A549 (cell line): ENCODE results near the gene TRIO. TPM values are rescaled to one million over a fixed set of nuclear protein-coding genes. Genes with fewer than 3 reads are reported as not detected.

Source experiments
- ATAC-seq, 2 experiments: fragments of 200-7000 bp in 1 of 2; fragments of >200 bp in 1 of 2; cut with Nextera tagmentation in 1 of 2; cut with Tn5 transposase in 1 of 2; 3 replicates each; pipeline versions ENCODE4 v1.8.0 to v1.9.1; 2018 to 2020; ENCODE audit warnings: mild to moderate bottlenecking in 1 of 2, moderate library complexity in 1 of 2
- CTCF ChIA-PET: fragments of 300-600 bp; sonication (Branson Sonifier 250); formaldehyde crosslinking; extraction: SDS; loops from one replicate; lab custom pipeline; 2021; ENCODE audit warnings: antibody characterized with exemption, inconsistent platforms; lab: Yijun Ruan, JAX
- POLR2A ChIA-PET: fragments of 350-600 bp; formaldehyde crosslinking; extraction: SDS; loops from one replicate; lab custom pipeline; 2021; ENCODE audit warnings: antibody characterized with exemption, inconsistent platforms; lab: Yijun Ruan, JAX
- DNase-seq, 2 experiments: peaks; one replicate each; pipeline versions ENCODE4 v3.0.0 to v3.0.0-alpha.2; 2011 to 2016; ENCODE audit warnings: low read depth in 1 of 2, low spot score in 1 of 2
- FAIRE-seq: peaks from 2 replicates; lab custom pipeline; 2011; peaks lifted over from hg19 to GRCh38; lab: Jason Lieb, UNC
- H3K27ac ChIP-seq, 2 experiments: fragments of >200 bp; sonication (Bioruptor Twin); formaldehyde crosslinking; 3 replicates each; pipeline ENCODE4 v1.5.1; 2016 to 2017
- H3K4me1 ChIP-seq: fragments of >200 bp; sonication (Bioruptor Twin); formaldehyde crosslinking; 3 replicates; pipeline ENCODE4 v1.6.1; 2016
- H3K4me2 ChIP-seq: fragments of >200 bp; sonication (Bioruptor Twin); formaldehyde crosslinking; 3 replicates; pipeline ENCODE4 v1.6.1; 2016
- H3K4me3 ChIP-seq: fragments of >200 bp; sonication (Bioruptor Twin); formaldehyde crosslinking; 3 replicates; pipeline ENCODE4 v1.5.1; 2016
- H3K9me3 ChIP-seq: fragments of >200 bp; sonication (Bioruptor Twin); formaldehyde crosslinking; 3 replicates; pipeline ENCODE4 v1.6.1; 2016
- BCL3 ChIP-seq: fragments of >200 bp; sonication (Bioruptor Twin); formaldehyde crosslinking; IDR thresholded peaks from 3 replicates; pipeline ENCODE4 v1.6.1; 2016
- CBX2 ChIP-seq: fragments of 200-600 bp; sonication (generic); IDR thresholded peaks from 2 replicates; pipeline ENCODE4 v1.6.1; 2016; ENCODE audit warnings: low read depth, mild to moderate bottlenecking, borderline replicate concordance
- CBX8 ChIP-seq: fragments of 200-600 bp; sonication (generic); IDR thresholded peaks from 2 replicates; pipeline ENCODE4 v1.6.1; 2016
- CHD4 ChIP-seq: fragments of 200-600 bp; sonication (generic); IDR thresholded peaks from 2 replicates; pipeline ENCODE4 v1.6.1; 2016; ENCODE audit warnings: antibody characterized with exemption, mild to moderate bottlenecking, borderline replicate concordance
- EHF ChIP-seq: fragments of 250-450 bp; sonication (Bioruptor Pico); IDR thresholded peaks from 2 replicates; pipeline ENCODE4 v1.5.0; 2020; ENCODE audit warnings: mild to moderate bottlenecking
- EP300 ChIP-seq, 2 experiments: fragments of >200 bp; sonication (Bioruptor Twin); formaldehyde crosslinking; IDR thresholded peaks; 2 replicates in 1 of 2; 3 replicates in 1 of 2; pipeline ENCODE4 v1.6.1; 2016 to 2017
- GATA3 ChIP-seq: IDR thresholded peaks from 2 replicates; pipeline ENCODE4 v1.6.1; 2012; ENCODE audit warnings: borderline replicate concordance
- HMGXB4 ChIP-seq: fragments of 250-450 bp; sonication (Bioruptor Pico); IDR thresholded peaks from 2 replicates; pipeline ENCODE4 v1.5.0; 2021; ENCODE audit warnings: mild to moderate bottlenecking, moderate library complexity, borderline replicate concordance
- HOXB5 ChIP-seq: fragments of 250-450 bp; sonication (Bioruptor Pico); IDR thresholded peaks from 2 replicates; pipeline ENCODE4 v1.5.0; 2020; ENCODE audit warnings: mild to moderate bottlenecking, moderate library complexity
- JUNB ChIP-seq: fragments of >200 bp; sonication (Bioruptor Twin); formaldehyde crosslinking; IDR thresholded peaks from 2 replicates; pipeline ENCODE4 v1.6.1; 2016
- KDM1A ChIP-seq: fragments of 200-600 bp; sonication (generic); IDR thresholded peaks from 2 replicates; pipeline ENCODE4 v1.6.1; 2016; ENCODE audit warnings: low read depth, mild to moderate bottlenecking
- KDM5A ChIP-seq: fragments of 200-600 bp; sonication (generic); IDR thresholded peaks from 2 replicates; pipeline ENCODE4 v1.6.1; 2016; ENCODE audit warnings: antibody characterized with exemption, mild to moderate bottlenecking
- MAFK ChIP-seq: fragments of 450-650 bp; IDR thresholded peaks from 2 replicates; pipeline ENCODE4 v1.6.1; 2014; ENCODE audit not compliant: partially characterized antibody
- MAZ ChIP-seq: fragments of 150-350 bp; IDR thresholded peaks from 2 replicates; pipeline ENCODE4 v1.6.1; 2014; ENCODE audit warnings: antibody characterized with exemption, low read depth, low read length, borderline replicate concordance
- MYC ChIP-seq: IDR thresholded peaks from 2 replicates; pipeline ENCODE4 v1.6.1; 2012; ENCODE audit warnings: mild to moderate bottlenecking, inconsistent platforms, low read length, improper control_type of control experiment, borderline replicate concordance
- NR3C1 ChIP-seq: fragments of >200 bp; sonication (Bioruptor Twin); formaldehyde crosslinking; IDR thresholded peaks from 3 replicates; pipeline ENCODE4 v1.6.1; 2017
- PHF8 ChIP-seq: fragments of 200-600 bp; sonication (generic); IDR thresholded peaks from 2 replicates; pipeline ENCODE4 v1.6.1; 2016; ENCODE audit warnings: low read depth, mild to moderate bottlenecking, antibody characterized with exemption, moderate library complexity, borderline replicate concordance
- POLR2A ChIP-seq: IDR thresholded peaks from 2 replicates; pipeline ENCODE4 v1.6.1; 2012; ENCODE audit warnings: mild to moderate bottlenecking, low read length
- RARB ChIP-seq: fragments of 250-450 bp; sonication (Bioruptor Pico); IDR thresholded peaks from 2 replicates; pipeline ENCODE4 v1.8.0; 2021; ENCODE audit warnings: mild to moderate bottlenecking, moderate library complexity
- RCOR1 ChIP-seq: fragments of 150-350 bp; IDR thresholded peaks from 2 replicates; pipeline ENCODE4 v1.6.1; 2014; ENCODE audit warnings: antibody characterized with exemption, low read length, low read depth
- REST ChIP-seq: fragments of 200-600 bp; sonication (generic); IDR thresholded peaks from 2 replicates; pipeline ENCODE4 v1.6.1; 2016; ENCODE audit warnings: antibody characterized with exemption, mild to moderate bottlenecking, moderate library complexity
- RFX5 ChIP-seq: fragments of 450-650 bp; IDR thresholded peaks from 2 replicates; pipeline ENCODE4 v1.7.1; 2014; ENCODE audit warnings: antibody characterized with exemption, mild to moderate bottlenecking, moderate library complexity
- RNF2 ChIP-seq: fragments of 200-600 bp; sonication (generic); IDR thresholded peaks from 2 replicates; pipeline ENCODE4 v1.6.1; 2016; ENCODE audit warnings: low read depth, mild to moderate bottlenecking, antibody characterized with exemption, moderate library complexity, borderline replicate concordance
- SMC3 ChIP-seq: fragments of >200 bp; sonication (Bioruptor Twin); formaldehyde crosslinking; IDR thresholded peaks from 3 replicates; pipeline ENCODE4 v1.6.1; 2018; ENCODE audit warnings: inconsistent platforms
- TP53 ChIP-seq: fragments of 250-450 bp; sonication (Bioruptor Pico); IDR thresholded peaks from 2 replicates; pipeline ENCODE4 v1.5.0; 2021; ENCODE audit warnings: mild to moderate bottlenecking, moderate library complexity
- ZC3H11A ChIP-seq: fragments of 450-650 bp; IDR thresholded peaks from 2 replicates; pipeline ENCODE4 v1.6.1; 2014; ENCODE audit warnings: antibody characterized with exemption, mild to moderate bottlenecking
- ZFP36 ChIP-seq: fragments of 450-650 bp; IDR thresholded peaks from 2 replicates; pipeline ENCODE4 v1.6.1; 2014; ENCODE audit warnings: borderline replicate concordance; ENCODE audit not compliant: partially characterized antibody
- ZSCAN20 ChIP-seq: fragments of 250-450 bp; sonication (Bioruptor Pico); IDR thresholded peaks from 2 replicates; pipeline ENCODE4 v1.8.0; 2022; ENCODE audit warnings: mild to moderate bottlenecking, moderate library complexity
- WGBS: methylation state at CpG from one replicate; pipeline ENCODE4 v1.1.6; 2017; ENCODE audit errors: missing lambda C conversion rate; 5-methylcytosine and 5-hydroxymethylcytosine counted together
- polyA plus RNA-seq, 4 experiments: library from polyadenylated mRNA; depleted of rRNA in 3 of 4; stranded (reverse); fragments of >200 nt; fragmentation: RNase III in 1 of 4; extraction: RNeasy Plus Mini Kit Qiagen cat#74134 plus additional on column Dnase treatment in 1 of 4; gene quantifications; 2 replicates in 3 of 4; 3 replicates in 1 of 4; pipeline ENCODE4 v1.2.3, GENCODE V29; 2011 to 2017

Gene TRIO
- polyA plus RNA-seq, 2 of the 4 experiments (the other 2 are of a cell fraction): 47.5 to 79.0 TPM

- Histone ChIP-seq H3K27ac (no peak overlapping the region), H3K4me2 (no peak overlapping the region), H3K4me3 (no peak overlapping the region), H3K9me3 (no peaks in the 10 kb centered on the region), H3K4me1 (peaks cover 80% of the 10 kb centered on the region)
- POLR2A ChIA-PET: no interaction called here
- 78% methylated on average over 2 of the region's 2 CpGs for WGBS
- no peak for DNase-seq
- no peak; a peak in 1 of 6 replicates for ATAC-seq
- FAIRE-seq: no peak
- TF ChIP-seq GATA3 (no peak), MAFK (peak; percentile 82)
- CTCF ChIA-PET: interaction anchor here (1.0 to 1.3 kb wide), 3 partner anchors 8 to 35 kb away, joined by 3 read pairs; no protein-coding TSS in a partner anchor
Measured at GRCh38 chr5:14240359-14240758, 97.2 kb downstream of the TRIO start.

- WGBS: 96% methylated on average over 1 of the region's 1 CpG
- DNase-seq: no peak
- H3K4me1 ChIP-seq: peaks cover 74% of the 10 kb centered on the region
- TF ChIP-seq ZFP36 (no peak), POLR2A (no peak), SMC3 (no peak), GATA3 (no peak), MAZ (no peak), HOXB5 (CRISPR knock-in tag) (no peak), CBX8 (no peak), ZSCAN20 (CRISPR knock-in tag) (no peak), RNF2 (no peak), CHD4 (no peak), KDM5A (no peak), REST (no peak), KDM1A (no peak), BCL3 (no peak), RARB (no peak), EP300 (IDR thresholded peaks at IDR 0.05) (no peak), NR3C1 (no peak), EHF (CRISPR knock-in tag) (no peak)
- TF ChIP-seq, all 56 proteins: peak for 0
- ChIA-PET POLR2A (no interaction called here), CTCF (interaction anchor here (1.0 to 1.2 kb wide), 2 partner anchors 29 to 251 kb away, joined by 3 read pairs; no protein-coding TSS in a partner anchor)
- no peak overlapping the region for H3K4me3 ChIP-seq
- H3K27ac ChIP-seq: no peak overlapping the region
- no peak overlapping the region for H3K4me2 ChIP-seq
- FAIRE-seq (no peak), ATAC-seq (no peak)
- H3K9me3 ChIP-seq: no peaks in the 10 kb centered on the region
Measured at GRCh38 chr5:14241141-14241540, 98.0 kb downstream of the TRIO start.

GRCh38 chr5:14242447-14242846 is 99.3 kb downstream of the TRIO start:
- ChIA-PET POLR2A (no interaction called here), CTCF (interaction anchor here (1.1 kb wide), 1 partner anchor 255 kb away, joined by 3 read pairs; no protein-coding TSS in a partner anchor)
- Histone ChIP-seq H3K9me3 (no peaks in the 10 kb centered on the region), H3K4me2 (no peak overlapping the region), H3K27ac (no peak overlapping the region), H3K4me1 (peaks cover 67% of the 10 kb centered on the region), H3K4me3 (no peak overlapping the region)
- no peak for FAIRE-seq
- no peak for ATAC-seq
- no peak for DNase-seq
- 75% methylated on average over 6 of the region's 6 CpGs for WGBS
- TF ChIP-seq MAFK (no peak), ZSCAN20 (CRISPR knock-in tag) (no peak), EHF (CRISPR knock-in tag) (no peak), MYC (no peak), KDM1A (no peak), KDM5A (no peak), RFX5 (no peak), CBX2 (no peak), NR3C1 (no peak), RCOR1 (no peak), HMGXB4 (CRISPR knock-in tag) (no peak), JUNB (no peak), SMC3 (no peak), PHF8 (no peak), ZC3H11A (no peak), TP53 (CRISPR knock-in tag) (no peak)
